Breast epithelium (tissue), 4 donors: ENCODE measurements around the gene HMCES. TPM values are rescaled to one million over a fixed set of nuclear protein-coding genes. Genes with fewer than 3 reads are reported as not detected.

ENCODE experiments used
- DNase-seq, 2 donors: peaks; one replicate each; pipeline ENCODE4 v3.0.0-alpha.2; 2019; ENCODE audit warnings: low spot score in 2 of 2
- H3K27ac ChIP-seq, 2 donors: fragments of 200-600 bp; sonication (generic) in 1 of 2; one replicate each; pipeline ENCODE4 v1.5.1; 2016 to 2019; ENCODE audit warnings: mild to moderate bottlenecking in 1 of 2
- H3K27me3 ChIP-seq, 2 donors: fragments of 200-600 bp; sonication (generic) in 1 of 2; one replicate each; pipeline versions ENCODE4 v1.5.1 to v1.6.0; 2017 to 2019; ENCODE audit warnings: control low read depth in 1 of 2, mild to moderate bottlenecking in 1 of 2
- H3K36me3 ChIP-seq: fragments of 200-600 bp; one replicate; pipeline ENCODE4 v1.5.1; 2019
- H3K4me1 ChIP-seq, 2 donors: fragments of 200-600 bp; sonication (generic); one replicate each; pipeline ENCODE4 v1.5.1; 2016 to 2019; ENCODE audit warnings: control low read depth in 1 of 2
- H3K4me3 ChIP-seq, 3 donors: fragments of 200-600 bp; sonication (generic); 1 replicate in 2 of 3; 2 replicates in 1 of 3; pipeline ENCODE4 v1.5.1; 2016 to 2019; ENCODE audit warnings: mild to moderate bottlenecking in 3 of 3, moderate library complexity in 2 of 3
- H3K9me3 ChIP-seq, 2 donors: fragments of 200-600 bp; sonication (generic) in 1 of 2; one replicate each; pipeline ENCODE4 v1.5.1; 2016 to 2019; ENCODE audit warnings: control low read depth in 1 of 2
- CTCF ChIP-seq, 3 donors: fragments of 450-650 bp; IDR thresholded peaks; one replicate each; pipeline ENCODE4 v1.5.1; 2016 to 2017; ENCODE audit warnings: antibody characterized with exemption in 3 of 3, mild to moderate bottlenecking in 3 of 3, moderate library complexity in 3 of 3
- POLR2A ChIP-seq: fragments of 450-650 bp; IDR thresholded peaks from one replicate; pipeline ENCODE4 v1.6.1; 2016; ENCODE audit warnings: antibody characterized with exemption, mild to moderate bottlenecking, moderate library complexity
- POLR2AphosphoS5 ChIP-seq, 3 donors: sonication (generic); formaldehyde crosslinking; IDR thresholded peaks; one replicate each; pipeline ENCODE4 v1.6.1; 2017; ENCODE audit warnings: antibody characterized with exemption in 3 of 3
- intact Hi-C: fragments of 100-400 bp; cut with DNase I; formaldehyde crosslinking; loops from one replicate; pipeline ENCODE4 v1.15.1; 2023; ENCODE audit warnings: low total_unique reads
- total RNA-seq, 3 donors: library from RNA; depleted of rRNA; stranded (reverse); fragments of >200 nt; gene quantifications; one replicate each; pipeline ENCODE4 v1.1.0, GENCODE V29; 2016

Gene HMCES
- 10 to 100 TPM; 32.3 to 40.5 (median 32.8) TPM for total RNA-seq

GRCh38 chr3:129278439-129278965 is at the start of gene HMCES:
HMCES (plus strand) TSS chr3:129278870; CDS start chr3:129279733, 863 bp downstream.
- Histone ChIP-seq H3K4me3 (peak within 1 kb of the TSS; percentile 88 to 92 (median 90)), H3K4me1 (peaks cover 0 to 8% of the 10 kb centered on the region in 2 donors), H3K27ac (peak within 1 kb of the TSS; percentile 93 to 96), H3K36me3 (peaks cover 6% of the 10 kb centered on the region), H3K9me3 (no peaks in the 10 kb centered on the region), H3K27me3 (no peaks in the 10 kb centered on the region)
- peak; percentile 31 for TF ChIP-seq POLR2A
- TF ChIP-seq CTCF (IDR thresholded peaks at IDR 0.05), result peak in 1 of 3 donors; percentile 11
- TF ChIP-seq POLR2AphosphoS5 (IDR thresholded peaks at IDR 0.05), result peak; percentile 62 to 83 (median 66)
- peak; percentile 86 to 92 for DNase-seq
- intact Hi-C loops, result no loop called here

DNA sequence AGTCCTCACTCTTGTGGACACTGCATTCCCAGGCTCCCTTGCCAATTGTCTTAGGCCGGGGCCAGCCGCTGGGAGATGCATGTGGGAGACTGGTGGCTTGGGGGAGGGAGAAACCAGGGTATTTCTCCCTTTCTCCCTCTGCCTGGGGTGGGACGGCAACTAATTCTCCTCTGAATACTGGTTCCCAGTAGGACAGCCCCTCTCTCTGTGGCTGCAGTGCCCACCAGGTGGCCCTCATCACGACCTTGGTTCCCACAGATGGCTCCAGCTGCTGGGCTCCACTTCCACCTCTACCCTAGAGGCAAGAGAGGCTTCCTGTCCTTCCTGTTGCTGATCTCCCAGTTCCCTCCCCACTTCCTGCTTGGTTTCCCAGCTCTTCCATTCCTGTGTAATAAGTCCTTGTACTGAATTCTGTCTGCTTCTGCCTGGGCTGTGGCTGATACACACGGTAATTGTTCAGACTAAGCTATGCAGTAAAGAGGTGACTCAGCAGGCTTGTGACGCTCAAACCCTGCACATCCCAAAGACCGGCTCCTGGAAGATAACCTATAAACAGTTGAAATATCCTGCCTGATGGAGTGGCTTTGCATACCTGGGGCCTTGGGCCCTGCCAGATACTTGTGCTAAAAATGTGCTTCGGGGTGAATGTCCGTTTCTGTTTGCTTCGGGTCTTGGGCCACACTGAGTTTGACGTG is 49.6 kb upstream of the HMCES start:
- DNase-seq, result no peak
- Histone ChIP-seq H3K27ac (peak overlapping the region in 1 of 2 donors; percentile 58), H3K36me3 (no peaks in the 10 kb centered on the region), H3K27me3 (no peaks in the 10 kb centered on the region), H3K4me1 (peaks cover 0 to 3% of the 10 kb centered on the region in 2 donors), H3K4me3 (no peak overlapping the region), H3K9me3 (no peaks in the 10 kb centered on the region)
- TF ChIP-seq POLR2AphosphoS5 (IDR thresholded peaks at IDR 0.05), result no peak
- no peak for TF ChIP-seq POLR2A
- no peak for TF ChIP-seq CTCF (IDR thresholded peaks at IDR 0.05)
- intact Hi-C loops, result no loop called here

DNA sequence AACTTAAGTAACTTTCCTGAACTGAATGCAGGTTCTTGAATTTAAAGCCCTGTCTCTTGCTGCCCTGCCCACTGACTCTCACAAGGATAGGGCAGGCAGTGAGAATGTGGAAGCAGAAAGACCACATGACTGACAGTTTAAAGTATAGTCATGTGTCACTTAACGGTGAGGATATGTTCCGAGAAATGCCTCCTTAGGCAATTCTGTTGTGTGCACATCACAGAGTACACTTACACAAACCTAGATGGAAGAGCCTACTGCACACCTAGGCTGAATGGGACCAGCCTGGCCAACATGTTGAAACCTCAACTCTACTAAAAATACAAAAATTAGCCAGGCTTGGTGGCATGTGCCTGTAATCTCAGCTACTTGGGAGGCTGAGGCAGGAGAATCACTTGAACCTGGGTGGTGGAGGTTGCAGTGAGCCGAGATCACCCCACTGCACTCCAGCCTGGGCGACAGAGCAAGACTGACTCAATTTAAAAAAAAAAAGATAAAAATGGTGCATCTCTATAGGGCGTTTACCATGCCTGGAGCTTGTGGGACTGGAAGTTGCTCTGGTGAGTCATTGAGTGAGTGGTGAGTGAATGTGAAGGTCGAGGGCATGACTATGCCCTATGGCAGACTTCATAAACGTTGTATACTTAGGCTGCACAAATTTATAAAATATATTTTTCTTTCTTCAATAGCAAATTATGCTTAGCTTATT is 48.2 kb upstream of the HMCES start:
- H3K27me3 ChIP-seq, result no peaks in the 10 kb centered on the region
- H3K4me1 ChIP-seq, result peaks cover 0 to 2% of the 10 kb centered on the region in 2 donors
- no peaks in the 10 kb centered on the region for H3K9me3 ChIP-seq
- TF ChIP-seq POLR2AphosphoS5 (IDR thresholded peaks at IDR 0.05) (no peak), CTCF (IDR thresholded peaks at IDR 0.05) (no peak), POLR2A (no peak)
- no peak overlapping the region for H3K4me3 ChIP-seq
- DNase-seq, result no peak
- peak overlapping the region in 1 of 2 donors; percentile 61 for H3K27ac ChIP-seq
- intact Hi-C loops, result no loop called here
- no peaks in the 10 kb centered on the region for H3K36me3 ChIP-seq

DNA sequence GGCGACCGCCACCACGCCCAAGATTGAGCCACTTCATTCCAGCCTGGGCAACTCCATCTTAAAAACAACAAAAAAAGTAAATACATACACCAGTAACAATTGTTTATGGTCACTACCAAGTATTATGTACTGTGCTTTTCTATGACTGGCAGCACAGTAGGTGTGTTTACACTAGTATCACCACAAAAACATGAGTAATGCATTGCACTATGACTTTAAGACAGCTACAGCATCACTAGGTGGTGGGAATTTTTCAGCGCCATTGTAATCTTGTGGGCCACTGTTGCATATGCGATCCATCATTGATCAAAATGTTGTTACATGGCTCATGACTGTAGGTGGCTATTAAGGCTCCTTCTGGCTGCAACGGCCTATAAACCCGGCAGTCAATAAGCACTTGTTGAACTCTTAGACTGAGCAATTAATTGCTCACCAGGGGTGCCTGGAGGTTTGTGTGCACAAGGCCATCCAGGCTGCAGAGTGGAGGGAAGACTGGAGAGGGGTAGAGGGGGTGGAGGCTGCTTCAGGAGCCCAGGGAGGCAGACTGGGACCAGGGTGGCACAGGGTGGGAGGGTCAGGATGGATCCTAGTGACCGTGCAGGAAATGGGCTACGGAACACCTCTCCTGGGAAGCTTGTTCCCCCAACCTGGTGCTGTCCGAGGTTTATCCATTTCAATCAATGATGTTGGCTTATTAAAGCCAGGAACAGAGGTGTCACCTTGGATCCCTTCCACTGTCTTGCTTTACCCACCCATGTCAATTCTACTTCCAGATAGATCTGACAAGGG is 47.1 kb upstream of the HMCES start:
- no peaks in the 10 kb centered on the region for H3K9me3 ChIP-seq
- no peak overlapping the region for H3K27ac ChIP-seq
- no peaks in the 10 kb centered on the region for H3K27me3 ChIP-seq
- intact Hi-C loops, result no loop called here
- no peak for DNase-seq
- no peak overlapping the region for H3K4me3 ChIP-seq
- H3K4me1 ChIP-seq, result no peaks in the 10 kb centered on the region
- no peak for TF ChIP-seq CTCF (IDR thresholded peaks at IDR 0.05)
- TF ChIP-seq POLR2AphosphoS5 (IDR thresholded peaks at IDR 0.05), result no peak
- TF ChIP-seq POLR2A, result no peak
- no peaks in the 10 kb centered on the region for H3K36me3 ChIP-seq
